Hepatocyte (in vitro differentiated cells): Measurements from ENCODE around the gene CDK16. TPM values are rescaled to one million over a fixed set of nuclear protein-coding genes. Genes with fewer than 3 reads are reported as not detected.

Experiments used
- DNase-seq: peaks from one replicate; pipeline ENCODE4 v3.0.0-alpha.2; 2016; ENCODE audit warnings: low spot score
- H2AFZ ChIP-seq: fragments of 200-600 bp; sonication (generic); 2 replicates; pipeline ENCODE4 v1.6.0; 2016; ENCODE audit warnings: antibody characterized with exemption, mild to moderate bottlenecking
- H3K27ac ChIP-seq: fragments of 200-600 bp; sonication (generic); 2 replicates; pipeline ENCODE4 v1.5.1; 2016; ENCODE audit warnings: mild to moderate bottlenecking
- H3K27me3 ChIP-seq: fragments of 200-600 bp; sonication (generic); 2 replicates; pipeline ENCODE4 v1.6.1; 2016
- H3K36me3 ChIP-seq: fragments of 200-600 bp; sonication (generic); replicated peaks from 2 replicates; pipeline ENCODE4 v1.5.1; 2016; ENCODE audit warnings: low read depth; ENCODE audit not compliant: insufficient read depth
- H3K4me1 ChIP-seq: fragments of 200-600 bp; sonication (generic); 2 replicates; pipeline ENCODE4 v1.5.1; 2016; ENCODE audit warnings: mild to moderate bottlenecking, moderate library complexity; ENCODE audit not compliant: insufficient read depth
- H3K4me2 ChIP-seq: fragments of 200-600 bp; sonication (generic); 2 replicates; pipeline ENCODE4 v1.6.0; 2016
- H3K4me3 ChIP-seq: fragments of 200-600 bp; sonication (generic); 2 replicates; pipeline ENCODE4 v1.5.1; 2016; ENCODE audit warnings: mild to moderate bottlenecking
- H3K79me2 ChIP-seq: fragments of 200-600 bp; sonication (generic); 2 replicates; pipeline ENCODE4 v1.6.0; 2017; ENCODE audit warnings: mild to moderate bottlenecking
- H3K9me2 ChIP-seq: fragments of 200-600 bp; sonication (generic); replicated peaks from 2 replicates; pipeline ENCODE4 v1.6.0; 2017; ENCODE audit warnings: mild to moderate bottlenecking; ENCODE audit not compliant: insufficient read depth
- H3K9me3 ChIP-seq: fragments of 200-600 bp; sonication (generic); 2 replicates; pipeline ENCODE4 v1.5.1; 2016; ENCODE audit warnings: low read depth, mild to moderate bottlenecking
- H4K20me1 ChIP-seq: fragments of 200-600 bp; sonication (generic); 2 replicates; pipeline ENCODE4 v1.6.0; 2016; ENCODE audit warnings: mild to moderate bottlenecking; ENCODE audit not compliant: insufficient read depth, poor library complexity, severe bottlenecking
- EZH2 ChIP-seq: fragments of 200-600 bp; sonication (generic); IDR thresholded peaks from 2 replicates; pipeline ENCODE4 v1.6.1; 2016; ENCODE audit warnings: antibody characterized with exemption, mild to moderate bottlenecking, borderline replicate concordance
- EZH2phosphoT487 ChIP-seq: fragments of 200-600 bp; sonication (generic); IDR thresholded peaks from one replicate; pipeline ENCODE4 v1.6.1; 2018; ENCODE audit warnings: antibody characterized with exemption, mild to moderate bottlenecking, low read depth, moderate library complexity; ENCODE audit not compliant: unreplicated experiment, severe bottlenecking
- WGBS: methylation state at CpG from one replicate; pipeline ENCODE4 v1.1.6; 2016; ENCODE audit warnings: low lambda C conversion rate; ENCODE audit errors: missing lambda C conversion rate; 5-methylcytosine and 5-hydroxymethylcytosine counted together
- polyA plus RNA-seq: library from polyadenylated mRNA; unstranded; fragments of >200 nt; fragmentation: Nextera tagmentation; extraction: Ambion mirVana; gene quantifications from 2 replicates; pipeline ENCODE4 v1.2.1, GENCODE V29; 2016
- total RNA-seq: library from RNA; depleted of rRNA; stranded (reverse); fragments of >200 nt; gene quantifications from 2 replicates; pipeline ENCODE4 v1.2.3, GENCODE V29; 2014
- TF ChIP-seq, protein P1 (sequence below): fragments of 200-600 bp; sonication (generic); IDR thresholded peaks from 2 replicates; pipeline ENCODE4 v1.5.1; 2016; ENCODE audit warnings: antibody characterized with exemption, mild to moderate bottlenecking; ENCODE audit not compliant: poor library complexity

CDK16 gene
- total and polyA plus RNA-seq, 2 experiments from 2014 or later: 130 to 190 TPM

DNA sequence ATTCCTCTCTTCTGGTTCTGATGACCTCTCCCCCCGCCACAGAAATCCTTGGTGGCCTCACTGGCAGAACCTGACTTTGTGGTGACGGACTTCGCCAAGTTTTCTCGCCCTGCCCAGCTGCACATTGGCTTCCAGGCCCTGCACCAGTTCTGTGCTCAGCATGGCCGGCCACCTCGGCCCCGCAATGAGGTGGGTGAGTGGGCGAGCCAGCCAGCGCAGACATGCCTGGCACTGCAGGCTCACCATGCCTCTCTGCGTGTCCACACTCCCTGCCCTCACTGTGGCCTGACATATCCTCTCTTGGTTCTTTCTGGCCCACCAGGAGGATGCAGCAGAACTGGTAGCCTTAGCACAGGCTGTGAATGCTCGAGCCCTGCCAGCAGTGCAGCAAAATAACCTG, 16.2 kb upstream of the CDK16 start:
- Histone ChIP-seq H3K4me3 (no peak overlapping the region), H3K9me3 (no peaks in the 10 kb centered on the region), H4K20me1 (peaks cover 21% of the 10 kb centered on the region), H2AFZ (no peak overlapping the region), H3K4me2 (no peak overlapping the region), H3K4me1 (peaks cover 13% of the 10 kb centered on the region), H3K36me3 (no peaks in the 10 kb centered on the region), H3K27me3 (no peaks in the 10 kb centered on the region), H3K9me2 (no peaks in the 10 kb centered on the region), H3K27ac (no peak overlapping the region), H3K79me2 (peaks cover 55% of the 10 kb centered on the region)
- WGBS: 99% methylated on average over 11 of the region's 11 CpGs
- DNase-seq: no peak
- TF ChIP-seq, protein P1, sequence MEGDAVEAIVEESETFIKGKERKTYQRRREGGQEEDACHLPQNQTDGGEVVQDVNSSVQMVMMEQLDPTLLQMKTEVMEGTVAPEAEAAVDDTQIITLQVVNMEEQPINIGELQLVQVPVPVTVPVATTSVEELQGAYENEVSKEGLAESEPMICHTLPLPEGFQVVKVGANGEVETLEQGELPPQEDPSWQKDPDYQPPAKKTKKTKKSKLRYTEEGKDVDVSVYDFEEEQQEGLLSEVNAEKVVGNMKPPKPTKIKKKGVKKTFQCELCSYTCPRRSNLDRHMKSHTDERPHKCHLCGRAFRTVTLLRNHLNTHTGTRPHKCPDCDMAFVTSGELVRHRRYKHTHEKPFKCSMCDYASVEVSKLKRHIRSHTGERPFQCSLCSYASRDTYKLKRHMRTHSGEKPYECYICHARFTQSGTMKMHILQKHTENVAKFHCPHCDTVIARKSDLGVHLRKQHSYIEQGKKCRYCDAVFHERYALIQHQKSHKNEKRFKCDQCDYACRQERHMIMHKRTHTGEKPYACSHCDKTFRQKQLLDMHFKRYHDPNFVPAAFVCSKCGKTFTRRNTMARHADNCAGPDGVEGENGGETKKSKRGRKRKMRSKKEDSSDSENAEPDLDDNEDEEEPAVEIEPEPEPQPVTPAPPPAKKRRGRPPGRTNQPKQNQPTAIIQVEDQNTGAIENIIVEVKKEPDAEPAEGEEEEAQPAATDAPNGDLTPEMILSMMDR: no peak
- TF ChIP-seq EZH2phosphoT487: no peak
- TF ChIP-seq EZH2: no peak

DNA sequence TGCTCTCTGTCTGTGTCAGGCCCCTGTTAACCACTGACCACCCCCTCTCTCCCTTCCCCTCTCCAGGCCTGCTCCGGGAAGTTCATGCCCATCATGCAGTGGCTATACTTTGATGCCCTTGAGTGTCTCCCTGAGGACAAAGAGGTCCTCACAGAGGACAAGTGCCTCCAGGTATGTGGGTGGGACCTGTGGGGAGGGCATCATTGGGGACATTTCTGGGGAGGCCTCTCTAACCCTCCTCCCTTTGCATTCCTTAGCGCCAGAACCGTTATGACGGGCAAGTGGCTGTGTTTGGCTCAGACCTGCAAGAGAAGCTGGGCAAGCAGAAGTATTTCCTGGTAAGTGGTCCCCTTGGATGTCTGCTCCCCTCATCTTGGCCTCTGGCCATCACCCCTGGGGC, 15.6 kb upstream of the CDK16 start:
- no peaks in the 10 kb centered on the region for H3K36me3 ChIP-seq
- no peak overlapping the region for H3K27ac ChIP-seq
- H3K4me1 ChIP-seq: peaks cover 8% of the 10 kb centered on the region
- no peak overlapping the region for H3K4me3 ChIP-seq
- TF ChIP-seq EZH2phosphoT487 (no peak), EZH2 (no peak)
- TF ChIP-seq, protein P1: no peak
- H2AFZ ChIP-seq: no peak overlapping the region
- no peaks in the 10 kb centered on the region for H3K9me2 ChIP-seq
- WGBS: 91% methylated on average over 4 of the region's 4 CpGs
- no peak for DNase-seq
- no peaks in the 10 kb centered on the region for H3K9me3 ChIP-seq
- H4K20me1 ChIP-seq: peaks cover 15% of the 10 kb centered on the region
- peaks cover 50% of the 10 kb centered on the region for H3K79me2 ChIP-seq
- H3K27me3 ChIP-seq: no peaks in the 10 kb centered on the region
- no peak overlapping the region for H3K4me2 ChIP-seq

DNA sequence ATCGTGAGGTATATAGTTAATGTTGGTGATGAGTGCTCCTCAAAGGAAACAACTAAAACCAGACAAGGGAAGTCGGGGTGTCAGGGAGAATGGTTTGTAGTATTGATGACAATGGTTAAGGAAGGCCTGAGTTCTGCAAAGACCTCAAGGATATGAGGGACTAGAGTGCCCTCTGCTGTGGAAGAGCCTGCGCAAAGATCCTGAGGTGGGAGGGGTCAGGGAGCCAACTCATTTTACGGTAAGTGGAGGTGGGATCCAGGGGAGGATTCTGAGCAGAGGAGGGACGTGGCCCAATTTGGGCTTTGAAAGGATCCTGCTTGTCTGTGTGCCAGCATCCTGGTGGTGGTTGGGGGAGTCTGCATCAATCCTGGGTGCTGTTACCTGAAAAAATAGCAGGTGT, 13.5 kb upstream of the CDK16 start:
- Histone ChIP-seq H3K79me2 (peaks cover 33% of the 10 kb centered on the region), H3K9me3 (no peaks in the 10 kb centered on the region), H3K36me3 (no peaks in the 10 kb centered on the region), H3K27ac (no peak overlapping the region), H3K9me2 (no peaks in the 10 kb centered on the region), H3K4me2 (no peak overlapping the region), H2AFZ (no peak overlapping the region), H4K20me1 (no peaks in the 10 kb centered on the region), H3K27me3 (no peaks in the 10 kb centered on the region), H3K4me1 (no peaks in the 10 kb centered on the region), H3K4me3 (no peak overlapping the region)
- WGBS: 80% methylated on average over 5 of the region's 5 CpGs
- TF ChIP-seq EZH2 (no peak), EZH2phosphoT487 (no peak)
- TF ChIP-seq, protein P1: no peak
- DNase-seq: no peak

DNA sequence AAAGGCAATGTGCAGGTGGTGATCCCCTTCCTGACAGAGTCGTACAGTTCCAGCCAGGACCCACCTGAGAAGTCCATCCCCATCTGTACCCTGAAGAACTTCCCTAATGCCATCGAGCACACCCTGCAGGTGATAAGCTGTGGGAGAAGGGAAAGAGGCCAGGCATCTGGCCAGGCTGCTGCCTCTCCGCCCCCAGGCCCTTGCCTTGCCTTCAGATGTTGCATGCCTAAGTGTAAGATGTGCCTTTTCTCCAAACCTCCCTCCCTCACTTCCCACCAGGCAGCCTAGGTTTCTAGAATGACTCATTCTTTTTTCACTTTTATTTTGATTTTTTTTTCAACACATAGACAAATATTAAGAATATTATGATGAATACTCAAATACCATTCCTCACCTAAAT, 12.2 kb upstream of the CDK16 start:
- Histone ChIP-seq H3K9me3 (no peaks in the 10 kb centered on the region), H3K27me3 (no peaks in the 10 kb centered on the region), H3K36me3 (no peaks in the 10 kb centered on the region), H3K9me2 (no peaks in the 10 kb centered on the region), H3K4me3 (no peak overlapping the region), H3K4me2 (no peak overlapping the region), H3K27ac (no peak overlapping the region), H3K4me1 (no peaks in the 10 kb centered on the region), H2AFZ (no peak overlapping the region), H4K20me1 (no peaks in the 10 kb centered on the region), H3K79me2 (peaks cover 20% of the 10 kb centered on the region)
- DNase-seq: no peak
- TF ChIP-seq, protein P1: no peak
- no peak for TF ChIP-seq EZH2phosphoT487
- TF ChIP-seq EZH2: no peak
- WGBS: 84% methylated on average over 3 of the region's 3 CpGs
